ENCODE measurements around the gene QRICH1. TPM values are rescaled to one million over a fixed set of nuclear protein-coding genes. Genes with fewer than 3 reads are reported as not detected.

QRICH1 gene
- polyA plus RNA-seq, 3 donors, result 9.3 to 150 (median 16.1) TPM

DNA sequence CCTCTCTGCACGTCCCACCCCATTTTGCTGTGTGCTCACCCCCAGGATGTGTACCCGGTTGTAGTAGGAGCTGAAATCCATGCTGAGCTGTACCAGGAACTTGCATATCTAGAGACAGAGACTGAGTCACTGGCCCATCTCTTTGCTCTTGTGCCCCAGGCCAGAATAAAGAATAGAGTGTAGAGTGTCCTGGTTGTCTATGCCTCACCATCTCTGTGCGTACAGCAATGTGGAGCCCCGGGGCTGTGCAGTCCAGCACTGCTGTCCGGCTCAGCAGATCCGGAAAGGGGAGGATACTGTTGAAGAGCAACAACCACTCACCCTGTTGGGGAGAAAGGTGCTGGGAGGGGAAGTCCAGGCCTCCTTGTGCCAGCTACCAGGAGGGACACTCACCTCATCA is 78.1 kb downstream of the QRICH1 start:
- TF ChIP-seq CTCF (IDR thresholded peaks at IDR 0.05), result no peak
- Histone ChIP-seq H3K36me3 (replicated peaks in 1 of 2; ENCODE audit: control insufficient read depth in 1 of 2, insufficient read depth in 2 of 2, low read length in 2 of 2) (peaks cover 41 to 55% of the 10 kb centered on the region in 2 donors), H3K27ac (ENCODE audit: low read depth in 1 of 2, low read length in 2 of 2) (no peak overlapping the region), H3K27me3 (ENCODE audit: control insufficient read depth in 2 of 2, insufficient read depth in 2 of 2, low read length in 2 of 2) (no peaks in the 10 kb centered on the region), H2AFZ (ENCODE audit: insufficient read depth, low read depth, low read length, poor library complexity, severe bottlenecking) (no peak overlapping the region), H3K4me2 (replicated peaks; ENCODE audit: extremely low read depth, low read length, poor library complexity, severe bottlenecking) (no peak overlapping the region), H3K4me3 (replicated peaks in 1 of 3; ENCODE audit: low read depth in 2 of 3, low read length in 3 of 3) (no peak overlapping the region), H4K20me1 (ENCODE audit: insufficient read depth, low read length) (peaks cover 45% of the 10 kb centered on the region), H3K4me1 (ENCODE audit: control insufficient read depth in 1 of 2, insufficient read depth in 2 of 2, low read length in 2 of 2) (peaks cover 30 to 37% of the 10 kb centered on the region in 2 donors), H3K9ac (ENCODE audit: insufficient read depth, low read length, poor library complexity, severe bottlenecking) (no peak overlapping the region), H3K9me3 (replicated peaks in 1 of 2; ENCODE audit: control insufficient read depth in 1 of 2, insufficient read depth in 1 of 2, low read length in 2 of 2) (no peaks in the 10 kb centered on the region), H3K79me2 (ENCODE audit: insufficient read depth, low read length) (peaks cover 48% of the 10 kb centered on the region)
- H3K4me1 Mint-ChIP-seq, result peaks cover 23% of the 10 kb centered on the region
- intact Hi-C loops (cut with micrococcal nuclease), result no loop called here
- no peak overlapping the region for H3K27ac Mint-ChIP-seq
- peaks cover 28 to 53% of the 10 kb centered on the region in 2 donors for H3K36me3 Mint-ChIP-seq
- H3K27me3 Mint-ChIP-seq (ENCODE audit: low read depth in 3 of 3), result no peaks in the 10 kb centered on the region
- WGBS (ENCODE audit: insufficient coverage), result 87% methylated on average over 3 of the region's 6 CpGs
- no peak for DNase-seq
- no peak overlapping the region for H3K4me3 Mint-ChIP-seq
- no peaks in the 10 kb centered on the region for H3K9me3 Mint-ChIP-seq

GRCh38 chr3:49015072-49015471 is 78.8 kb downstream of the QRICH1 start:
- Histone ChIP-seq H3K27me3 (ENCODE audit: control insufficient read depth in 2 of 2, insufficient read depth in 2 of 2, low read length in 2 of 2) (no peaks in the 10 kb centered on the region), H3K27ac (ENCODE audit: low read depth in 1 of 2, low read length in 2 of 2) (no peak overlapping the region), H2AFZ (ENCODE audit: insufficient read depth, low read depth, low read length, poor library complexity, severe bottlenecking) (no peak overlapping the region), H3K4me3 (replicated peaks in 1 of 3; ENCODE audit: low read depth in 2 of 3, low read length in 3 of 3) (no peak overlapping the region), H3K79me2 (ENCODE audit: insufficient read depth, low read length) (peaks cover 41% of the 10 kb centered on the region), H3K36me3 (replicated peaks in 1 of 2; ENCODE audit: control insufficient read depth in 1 of 2, insufficient read depth in 2 of 2, low read length in 2 of 2) (peaks cover 41 to 55% of the 10 kb centered on the region in 2 donors), H4K20me1 (ENCODE audit: insufficient read depth, low read length) (peaks cover 45% of the 10 kb centered on the region), H3K4me2 (replicated peaks; ENCODE audit: extremely low read depth, low read length, poor library complexity, severe bottlenecking) (no peak overlapping the region), H3K9me3 (replicated peaks in 1 of 2; ENCODE audit: control insufficient read depth in 1 of 2, insufficient read depth in 1 of 2, low read length in 2 of 2) (no peaks in the 10 kb centered on the region), H3K9ac (ENCODE audit: insufficient read depth, low read length, poor library complexity, severe bottlenecking) (no peak overlapping the region), H3K4me1 (ENCODE audit: control insufficient read depth in 1 of 2, insufficient read depth in 2 of 2, low read length in 2 of 2) (peaks cover 24 to 30% of the 10 kb centered on the region in 2 donors)
- H3K36me3 Mint-ChIP-seq, result peaks cover 28 to 58% of the 10 kb centered on the region in 2 donors
- no peaks in the 10 kb centered on the region for H3K9me3 Mint-ChIP-seq
- peak overlapping the region in 1 of 7 donors; percentile 41 for H3K27ac Mint-ChIP-seq
- H3K4me3 Mint-ChIP-seq, result no peak overlapping the region
- intact Hi-C loops (cut with micrococcal nuclease), result no loop called here
- peaks cover 19% of the 10 kb centered on the region for H3K4me1 Mint-ChIP-seq
- no peak for DNase-seq
- no peak for TF ChIP-seq CTCF (IDR thresholded peaks at IDR 0.05)
- no peaks in the 10 kb centered on the region for H3K27me3 Mint-ChIP-seq (ENCODE audit: low read depth in 3 of 3)
- 96% methylated on average over 5 of the region's 8 CpGs for WGBS (ENCODE audit: insufficient coverage)

Data from CD14-positive monocyte (primary cell).